Stimulated activated CD8-positive, alpha-beta memory T cell treated with anti-CD3 and anti-CD28 coated beads, Interleukin-4, amount 100 ng/mL, for 24 hours (primary cell): ENCODE measurements around the gene NR5A2.
"Not testable (repeated sequence)": the region's sequence is repeated elsewhere in the genome, so short reads cannot be mapped to it uniquely, and the experiment has no call there.

ENCODE experiments used
- DNase-seq: peaks from one replicate; pipeline ENCODE4 v3.0.0-alpha.2; 2020; ENCODE audit warnings: low read depth

NR5A2 gene

GRCh38 chr1:200165493-200166220 lies 138.1 kb downstream of the NR5A2 start:
- no peak for DNase-seq

DNA sequence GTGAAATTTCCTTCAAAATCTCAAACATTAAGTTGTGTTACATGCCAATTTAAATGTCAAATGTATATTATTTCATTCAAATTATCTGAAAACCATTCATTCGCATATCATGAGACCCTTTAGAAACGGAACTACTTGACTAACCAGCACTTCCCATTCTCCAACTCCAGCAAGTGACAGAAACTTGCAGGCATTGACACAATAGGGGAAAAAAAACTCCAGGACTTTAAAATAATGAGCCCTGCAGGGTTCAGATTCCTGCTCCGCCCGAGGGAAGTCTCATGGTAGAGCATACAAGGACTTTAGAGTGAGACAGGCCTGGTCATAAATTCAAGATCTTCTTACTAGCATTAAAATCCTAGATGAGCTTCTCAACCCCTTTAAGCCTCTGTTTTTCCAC lies 138.9 kb downstream of the NR5A2 start:
- no peak for DNase-seq

DNA sequence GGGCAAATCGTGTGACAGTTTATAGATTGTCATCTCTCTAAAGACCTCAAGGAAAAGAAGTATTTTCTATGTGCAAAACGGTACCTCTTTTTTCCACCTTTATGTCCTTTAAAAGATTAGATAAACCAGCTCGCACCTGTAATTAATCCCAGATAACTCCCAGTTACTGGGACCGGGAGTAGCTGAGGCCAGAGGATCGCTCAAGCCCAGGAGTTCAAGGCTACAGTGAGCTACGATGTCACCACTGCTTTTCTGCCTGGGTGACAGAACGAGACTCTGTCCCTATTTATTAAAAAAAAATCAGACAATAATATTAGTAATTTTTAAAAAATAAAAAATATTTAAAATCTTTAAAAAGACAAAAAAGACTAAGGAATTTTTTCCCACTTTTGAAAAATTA lies 141.4 kb downstream of the NR5A2 start:
- no peak for DNase-seq

DNA sequence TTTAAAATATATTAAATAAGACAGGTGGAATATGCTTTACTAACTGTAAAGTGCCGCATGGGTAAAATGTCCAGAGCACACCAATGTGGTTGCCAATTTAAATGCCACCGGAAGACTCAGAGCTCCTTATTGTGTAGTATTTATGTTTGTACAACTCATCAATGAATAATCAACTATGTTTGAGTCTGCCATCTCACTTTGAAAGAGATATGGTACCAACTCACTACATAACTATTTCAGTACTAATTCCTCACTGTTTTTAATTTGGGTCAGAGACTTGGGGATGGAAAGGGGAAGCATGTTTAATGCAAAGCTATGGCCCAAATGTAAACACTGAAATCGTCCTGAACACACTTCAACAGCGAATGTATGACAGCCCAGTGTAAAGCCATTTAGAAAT lies 144.8 kb downstream of the NR5A2 start:
- no peak for DNase-seq

DNA sequence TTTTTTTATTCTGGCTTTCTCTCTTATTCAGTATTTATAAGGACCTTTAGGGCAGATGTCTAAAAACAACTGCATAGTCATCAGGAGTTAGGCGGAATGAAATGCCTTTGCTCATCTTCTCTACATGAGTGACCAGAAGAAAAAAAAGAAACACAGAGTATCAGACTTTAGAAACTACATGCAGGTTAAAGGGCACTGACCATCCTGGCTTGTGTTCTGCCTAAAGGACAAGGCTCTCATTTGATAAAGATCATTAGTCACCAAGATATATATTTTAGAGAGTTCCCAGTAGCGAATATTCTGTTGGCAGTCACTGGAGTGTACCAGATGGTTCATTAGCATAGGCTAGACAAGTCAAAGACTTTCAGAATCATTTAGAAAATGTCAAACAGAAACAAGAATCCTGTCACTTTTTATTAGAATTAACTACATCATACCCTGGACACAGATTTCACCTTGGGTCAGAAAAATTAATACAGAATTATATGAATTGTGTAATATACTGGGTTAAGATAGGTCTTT lies 145.6 kb downstream of the NR5A2 start:
- DNase-seq: no peak

- DNase-seq: no peak
Observed at GRCh38 chr1:200174525-200175295, 147.2 kb downstream of the NR5A2 start.

DNA sequence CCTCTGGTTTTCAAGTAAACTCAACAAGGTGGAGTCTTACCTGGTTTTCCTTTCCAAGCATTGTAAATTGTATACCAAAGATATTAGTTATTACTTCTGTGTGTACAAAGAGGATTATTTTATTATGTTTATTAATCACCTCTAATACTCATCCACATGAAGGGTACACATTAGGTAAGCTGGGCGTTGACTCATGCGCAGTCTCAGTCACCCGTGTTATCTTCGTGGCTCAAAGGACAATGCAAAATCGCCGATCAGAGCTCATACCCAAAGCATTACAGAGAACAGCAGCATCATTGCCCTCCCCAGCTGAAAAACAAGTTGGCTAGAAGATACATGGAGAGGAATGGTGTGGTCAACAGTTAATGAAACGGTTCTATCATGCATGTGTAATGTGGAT lies 148.7 kb downstream of the NR5A2 start:
- no peak for DNase-seq

DNA sequence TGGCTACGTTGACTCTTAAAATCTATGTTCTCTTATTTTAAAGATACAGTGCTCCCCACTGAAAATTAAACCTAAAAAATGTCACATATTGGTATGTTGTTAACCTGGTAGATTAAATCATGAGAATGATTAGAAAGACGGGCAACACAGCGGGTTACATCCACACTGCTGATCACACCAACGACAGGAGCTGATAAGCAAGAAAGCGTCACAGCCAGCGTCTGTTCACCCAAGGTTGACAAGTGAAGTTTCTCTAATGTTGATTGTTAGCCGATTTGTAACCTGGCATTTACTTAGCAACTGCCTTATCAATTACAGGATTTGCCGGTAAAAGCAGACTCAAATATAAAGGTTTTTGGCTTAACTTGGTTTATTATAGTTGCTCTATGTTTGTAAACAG lies 149.3 kb downstream of the NR5A2 start:
- no peak for DNase-seq

DNA sequence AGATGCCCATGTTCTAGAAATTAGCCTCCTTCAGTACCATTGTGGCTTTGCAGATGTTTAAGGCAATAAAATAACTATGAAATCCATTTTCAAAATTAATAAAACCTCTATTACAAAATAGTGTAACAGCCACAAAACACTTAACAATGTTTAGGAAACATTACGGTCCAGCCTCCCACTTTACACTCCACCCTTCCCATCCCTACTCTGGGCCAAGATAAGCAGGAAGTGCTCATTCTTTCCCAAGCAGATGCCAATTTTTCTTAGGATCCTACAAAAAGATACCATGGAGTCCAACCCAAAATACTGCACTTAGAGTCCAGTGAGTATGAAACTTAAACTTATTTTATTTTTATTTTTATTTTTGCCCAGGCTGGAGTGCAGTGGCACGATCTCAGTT lies 150.8 kb downstream of the NR5A2 start:
- DNase-seq: no peak

DNA sequence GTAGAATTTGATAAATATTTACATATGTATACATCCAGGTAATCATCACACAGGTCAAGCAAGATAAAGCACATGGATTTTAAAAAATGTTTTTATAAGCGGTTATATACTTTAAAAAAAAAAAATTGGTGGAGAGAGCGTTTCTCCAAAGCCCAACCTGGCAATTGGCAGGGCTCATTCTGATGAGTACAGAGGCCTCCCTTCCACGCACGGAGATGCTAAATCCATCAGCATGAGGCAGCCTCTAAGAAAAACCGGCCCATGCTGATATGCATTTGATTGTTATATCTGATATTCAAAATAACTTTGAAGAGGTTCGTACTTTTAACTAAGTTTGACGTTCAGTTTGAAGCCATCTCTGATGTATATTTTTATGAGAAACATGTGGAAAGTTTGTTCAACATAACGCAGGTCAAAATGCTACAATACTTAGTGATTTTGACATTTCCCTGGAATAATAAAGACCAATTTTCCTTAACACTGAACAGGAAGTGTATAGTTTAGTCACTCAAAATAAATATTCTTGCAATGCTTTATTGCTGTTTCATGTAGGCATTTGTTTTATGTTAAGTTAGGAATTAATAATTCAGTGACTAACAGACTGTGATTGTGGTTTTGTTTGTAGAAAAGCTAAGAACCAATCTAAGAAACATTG lies 151.7 kb downstream of the NR5A2 start:
- DNase-seq: no peak

GRCh38 chr1:200179781-200180160 lies 152.3 kb downstream of the NR5A2 start:
- DNase-seq: no peak

GRCh38 chr1:200180821-200181220 lies 153.3 kb downstream of the NR5A2 start:
- no peak for DNase-seq

GRCh38 chr1:200181861-200182260 lies 154.4 kb downstream of the NR5A2 start:
- DNase-seq: no peak

DNA sequence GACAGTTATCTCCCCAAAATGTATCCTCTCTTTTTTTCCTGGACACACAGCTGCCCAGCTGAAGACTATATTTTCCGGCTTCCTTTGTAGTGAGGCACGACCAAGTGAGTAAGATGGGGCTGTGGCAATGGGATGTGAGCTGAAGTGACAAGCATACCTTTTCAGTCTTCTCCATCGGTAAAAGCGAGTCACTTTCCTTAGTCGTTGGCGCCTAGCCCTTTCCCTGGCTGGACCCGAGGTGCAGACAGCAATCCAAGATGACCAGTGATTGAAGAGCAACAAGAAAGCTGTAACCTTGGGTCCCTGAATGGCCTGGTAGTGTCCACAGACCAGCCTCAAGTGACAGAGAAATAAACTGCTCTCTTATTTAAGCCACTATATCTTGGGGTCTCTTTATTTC lies 155.2 kb downstream of the NR5A2 start:
- no peak for DNase-seq

DNA sequence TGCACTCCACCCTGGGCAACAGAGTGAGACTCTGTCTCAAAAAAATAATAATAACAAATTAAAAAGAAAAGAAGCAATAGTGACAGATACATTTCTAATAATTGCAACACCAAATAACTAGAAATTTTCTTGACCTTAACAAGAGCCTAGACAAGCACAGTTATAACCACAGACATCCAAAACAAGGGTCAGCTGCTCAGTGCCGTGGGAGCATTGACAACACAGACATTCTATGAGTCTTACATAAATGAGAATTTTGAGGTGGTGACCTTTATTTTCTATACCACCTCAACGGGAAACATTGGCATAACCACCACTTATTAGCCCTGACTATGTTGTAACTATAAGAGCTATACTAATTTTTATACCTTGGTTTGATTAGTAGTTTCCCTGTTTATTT lies 156.1 kb downstream of the NR5A2 start:
- no peak for DNase-seq

DNA sequence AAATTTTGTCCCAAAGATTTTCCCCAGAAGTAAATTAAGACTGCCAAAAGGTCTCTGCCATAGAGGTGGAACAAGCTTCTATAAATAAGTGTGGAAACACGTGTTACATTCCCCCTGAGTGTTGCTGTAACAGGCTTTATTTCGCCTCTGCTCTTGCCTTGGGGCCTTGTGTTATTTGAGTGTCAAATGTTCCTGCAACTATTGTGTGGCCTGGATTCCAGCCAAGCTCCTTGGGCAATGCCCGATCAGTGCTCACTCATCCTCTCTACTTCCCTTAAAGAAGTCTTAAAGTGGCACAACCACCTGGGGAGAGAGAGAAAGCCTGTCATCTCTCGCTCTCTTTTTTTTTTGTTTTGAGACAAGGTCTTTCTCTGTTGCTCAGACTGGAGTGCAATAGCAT lies 156.7 kb downstream of the NR5A2 start:
- no peak for DNase-seq

- not testable (repeated sequence) for DNase-seq
Observed at GRCh38 chr1:200185191-200185590, 157.7 kb downstream of the NR5A2 start.

DNA sequence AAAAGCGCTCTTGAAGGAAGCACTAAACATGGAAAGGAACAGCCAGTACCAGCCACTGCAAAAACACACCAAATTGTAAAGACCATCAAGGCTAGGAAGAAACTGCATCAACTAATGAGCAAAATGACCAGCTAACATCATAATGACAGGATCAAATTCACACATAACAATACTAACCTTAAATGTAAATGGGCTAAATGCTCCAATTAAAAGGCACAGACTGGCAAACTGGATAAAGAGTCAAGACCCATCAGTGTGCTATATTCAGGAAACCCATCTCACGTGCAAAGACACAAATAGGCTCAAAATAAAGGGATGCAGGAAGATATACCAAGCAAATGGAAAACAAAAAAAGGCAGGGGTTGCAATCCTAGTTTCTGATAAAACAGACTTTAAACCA lies 159.8 kb downstream of the NR5A2 start:
- DNase-seq: not testable (repeated sequence)

- DNase-seq: no peak
Observed at GRCh38 chr1:200191993-200192392, 164.5 kb downstream of the NR5A2 start.

DNA sequence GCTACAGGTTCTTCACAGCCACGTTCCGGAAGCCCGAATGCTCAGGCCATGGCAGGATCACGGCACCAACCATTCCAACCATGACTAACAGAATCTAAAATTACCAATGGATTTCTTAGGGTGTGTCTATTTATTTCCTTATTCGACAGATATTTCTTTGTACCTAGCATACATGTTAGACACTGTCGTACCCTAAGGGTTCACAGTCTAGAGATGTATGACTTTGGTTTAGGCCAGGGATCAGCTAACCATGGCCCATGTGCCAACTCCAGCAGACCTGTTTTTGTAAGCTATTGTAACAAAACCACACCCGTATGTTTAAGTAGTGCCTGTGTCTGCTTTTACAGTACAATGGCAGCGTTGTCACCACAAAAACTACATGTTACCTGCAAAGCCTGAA lies 167.0 kb downstream of the NR5A2 start:
- no peak for DNase-seq

DNA sequence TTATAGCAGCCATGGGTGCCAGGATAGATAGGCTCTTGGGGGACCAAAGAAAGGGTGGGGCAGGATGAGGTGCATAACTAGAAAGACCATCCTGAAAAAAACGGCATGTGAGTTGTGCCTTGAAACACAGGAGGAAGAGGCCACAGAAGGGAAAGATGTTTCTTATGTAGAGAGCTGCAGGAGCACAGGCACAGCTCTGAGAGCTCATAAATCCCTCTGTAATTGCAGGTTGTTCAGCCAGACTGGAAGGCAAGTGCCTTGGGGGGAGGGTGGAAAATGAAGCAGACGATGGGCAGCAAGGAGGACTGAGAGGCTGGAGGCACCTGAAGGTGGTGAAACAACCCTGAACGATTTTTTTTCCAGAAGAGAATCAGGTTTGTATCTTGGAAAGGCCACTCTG lies 170.7 kb downstream of the NR5A2 start:
- DNase-seq: no peak

GRCh38 chr1:200205216-200205995 lies 177.9 kb downstream of the NR5A2 start:
- DNase-seq: no peak
